HEK293 (cell line): ENCODE results near the gene PIP4K2A.

Experiments used
- ZNF302 ChIP-seq: fragments of 450-650 bp; formaldehyde crosslinking; IDR thresholded peaks from 2 replicates; pipeline ENCODE4 v1.5.1; 2016; ENCODE audit warnings: missing biosample characterization, missing genetic modification characterization, low read depth
- ZNF792 ChIP-seq: fragments of 450-650 bp; formaldehyde crosslinking; IDR thresholded peaks from 2 replicates; pipeline ENCODE4 v1.5.1; 2016; ENCODE audit warnings: missing biosample characterization, missing genetic modification characterization
- TF ChIP-seq, protein P1 (sequence below): sonication (generic); formaldehyde crosslinking; IDR thresholded peaks from 2 replicates; pipeline ENCODE4 v1.8.1; 2022; ENCODE audit warnings: mild to moderate bottlenecking, moderate library complexity, missing genetic modification reagents

DNA sequence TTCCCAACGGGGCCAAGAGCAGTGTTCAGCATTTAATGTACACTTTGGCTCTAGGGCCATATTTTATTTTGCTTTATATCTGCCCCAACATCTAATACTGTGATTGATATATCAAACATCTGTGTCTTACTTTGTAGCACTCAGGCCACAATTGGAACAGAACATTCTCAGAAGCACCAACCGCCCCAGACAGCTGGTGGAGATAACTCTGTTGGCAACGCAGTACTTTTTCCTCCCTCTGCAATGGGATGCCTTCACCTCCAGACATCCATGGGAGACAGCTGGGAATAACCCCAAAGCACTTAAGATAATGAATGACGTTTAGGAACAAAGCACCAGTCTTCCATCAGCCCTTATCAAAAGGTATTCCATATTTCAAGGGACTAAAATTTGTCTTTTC is 57.4 kb downstream of the PIP4K2A start:
- TF ChIP-seq, protein P1, sequence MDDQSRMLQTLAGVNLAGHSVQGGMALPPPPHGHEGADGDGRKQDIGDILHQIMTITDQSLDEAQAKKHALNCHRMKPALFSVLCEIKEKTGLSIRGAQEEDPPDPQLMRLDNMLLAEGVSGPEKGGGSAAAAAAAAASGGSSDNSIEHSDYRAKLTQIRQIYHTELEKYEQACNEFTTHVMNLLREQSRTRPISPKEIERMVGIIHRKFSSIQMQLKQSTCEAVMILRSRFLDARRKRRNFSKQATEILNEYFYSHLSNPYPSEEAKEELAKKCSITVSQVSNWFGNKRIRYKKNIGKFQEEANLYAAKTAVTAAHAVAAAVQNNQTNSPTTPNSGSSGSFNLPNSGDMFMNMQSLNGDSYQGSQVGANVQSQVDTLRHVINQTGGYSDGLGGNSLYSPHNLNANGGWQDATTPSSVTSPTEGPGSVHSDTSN (CRISPR knock-in tag) = no peak
- TF ChIP-seq ZNF792 (tag by site-specific recombination) (no peak), ZNF302 (tag by site-specific recombination) (no peak)
